GM13976 (cell line): Measurements from ENCODE around the gene TFAP2E.

ENCODE experiments used
- DNase-seq: peaks from one replicate; pipeline ENCODE4 v3.0.0; 2012; ENCODE audit warnings: low spot score
- in situ Hi-C: fragments of 300-500 bp; cut with MboI; formaldehyde crosslinking; loops from one replicate; pipeline ENCODE4 v1.12.0; 2022; ENCODE audit warnings: low sequenced_read_pairs, mixed read lengths, inconsistent platforms; ENCODE audit not compliant: unreplicated experiment
- TF ChIP-seq, protein P1 (sequence below): IDR thresholded peaks from 2 replicates; pipeline ENCODE4 v1.5.1; 2012; ENCODE audit warnings: borderline replicate concordance, mild to moderate bottlenecking; ENCODE audit not compliant: insufficient read depth; ENCODE audit errors: extremely low read depth, missing control alignments, control extremely low read depth

Gene TFAP2E

DNA sequence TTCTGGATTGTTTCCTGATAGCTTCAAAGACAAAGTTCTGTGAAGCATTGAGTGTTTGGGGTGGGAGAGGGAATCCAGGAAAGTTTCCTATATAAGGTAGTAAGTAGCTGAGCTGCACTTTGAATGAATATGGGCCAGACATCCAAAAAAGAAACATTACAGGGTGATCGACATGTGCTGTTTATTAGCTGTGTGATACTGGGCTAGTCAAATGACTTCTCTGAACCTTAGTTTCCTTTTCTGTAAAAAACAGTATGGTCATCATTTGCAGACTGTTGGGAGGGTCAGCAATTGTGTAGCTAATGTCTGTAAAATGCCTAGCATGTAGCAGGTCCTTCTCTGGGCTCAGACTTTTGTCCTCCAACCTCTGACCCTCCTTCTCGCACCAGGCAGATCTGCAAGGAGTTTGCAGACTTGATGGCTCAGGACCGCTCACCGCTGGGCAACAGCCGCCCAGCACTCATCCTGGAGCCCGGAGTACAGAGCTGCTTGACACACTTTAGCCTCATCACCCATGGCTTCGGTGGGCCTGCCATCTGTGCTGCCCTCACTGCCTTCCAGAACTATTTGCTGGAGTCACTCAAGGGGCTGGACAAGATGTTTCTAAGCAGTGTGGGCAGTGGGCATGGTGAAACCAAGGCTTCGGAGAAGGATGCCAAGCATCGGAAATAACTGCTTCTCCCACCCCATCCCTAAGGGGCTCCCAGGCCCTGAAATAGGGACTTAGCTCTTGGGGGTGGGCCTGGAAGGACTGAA is 21.1 kb downstream of the TFAP2E start:
- TF ChIP-seq, protein P1, sequence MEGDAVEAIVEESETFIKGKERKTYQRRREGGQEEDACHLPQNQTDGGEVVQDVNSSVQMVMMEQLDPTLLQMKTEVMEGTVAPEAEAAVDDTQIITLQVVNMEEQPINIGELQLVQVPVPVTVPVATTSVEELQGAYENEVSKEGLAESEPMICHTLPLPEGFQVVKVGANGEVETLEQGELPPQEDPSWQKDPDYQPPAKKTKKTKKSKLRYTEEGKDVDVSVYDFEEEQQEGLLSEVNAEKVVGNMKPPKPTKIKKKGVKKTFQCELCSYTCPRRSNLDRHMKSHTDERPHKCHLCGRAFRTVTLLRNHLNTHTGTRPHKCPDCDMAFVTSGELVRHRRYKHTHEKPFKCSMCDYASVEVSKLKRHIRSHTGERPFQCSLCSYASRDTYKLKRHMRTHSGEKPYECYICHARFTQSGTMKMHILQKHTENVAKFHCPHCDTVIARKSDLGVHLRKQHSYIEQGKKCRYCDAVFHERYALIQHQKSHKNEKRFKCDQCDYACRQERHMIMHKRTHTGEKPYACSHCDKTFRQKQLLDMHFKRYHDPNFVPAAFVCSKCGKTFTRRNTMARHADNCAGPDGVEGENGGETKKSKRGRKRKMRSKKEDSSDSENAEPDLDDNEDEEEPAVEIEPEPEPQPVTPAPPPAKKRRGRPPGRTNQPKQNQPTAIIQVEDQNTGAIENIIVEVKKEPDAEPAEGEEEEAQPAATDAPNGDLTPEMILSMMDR, result no peak
- no peak for DNase-seq
- in situ Hi-C loops, result no loop called here

DNA sequence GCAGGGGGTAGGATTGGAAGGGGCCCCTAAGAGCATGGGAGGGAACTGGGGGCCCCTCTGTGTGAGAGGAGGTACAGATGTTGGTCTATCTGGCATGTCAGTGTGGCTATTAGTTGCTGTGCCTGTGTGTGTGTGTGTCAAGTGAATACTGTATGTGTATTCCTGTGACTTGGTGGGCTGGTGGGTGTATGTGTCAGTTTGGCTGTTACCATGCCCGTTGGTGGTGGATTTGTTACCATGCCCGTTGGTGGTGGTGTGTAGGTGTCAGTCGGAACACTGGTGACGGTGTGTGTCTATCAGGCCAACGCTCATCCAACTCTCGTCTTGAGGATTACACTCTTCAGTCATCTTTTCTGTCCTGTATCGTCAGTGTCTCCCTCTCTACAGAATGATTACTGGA is 22.6 kb downstream of the TFAP2E start:
- no peak for DNase-seq
- in situ Hi-C loops, result no loop called here
- TF ChIP-seq, protein P1, result no peak

DNA sequence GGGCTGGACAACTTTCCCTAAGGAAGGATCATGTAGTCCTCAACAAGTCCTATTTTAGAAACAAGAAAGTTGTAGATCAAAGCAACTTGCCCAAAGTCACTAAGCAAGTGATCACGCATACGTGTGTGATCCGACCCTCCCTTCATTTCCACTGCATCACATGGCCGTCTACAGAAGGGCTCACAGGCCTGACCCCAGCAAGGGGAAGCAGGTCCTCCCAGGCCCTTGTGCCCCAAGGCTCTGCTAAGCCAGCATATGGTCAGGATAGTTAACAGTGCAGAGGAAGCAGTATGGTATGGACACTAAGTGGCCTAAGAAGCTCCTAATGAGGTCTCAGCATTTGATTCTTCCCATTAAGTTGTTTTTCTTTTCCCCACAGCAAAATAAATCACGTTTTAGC is 24.8 kb downstream of the TFAP2E start:
- DNase-seq, result no peak
- in situ Hi-C loops, result no loop called here
- TF ChIP-seq, protein P1, result no peak

DNA sequence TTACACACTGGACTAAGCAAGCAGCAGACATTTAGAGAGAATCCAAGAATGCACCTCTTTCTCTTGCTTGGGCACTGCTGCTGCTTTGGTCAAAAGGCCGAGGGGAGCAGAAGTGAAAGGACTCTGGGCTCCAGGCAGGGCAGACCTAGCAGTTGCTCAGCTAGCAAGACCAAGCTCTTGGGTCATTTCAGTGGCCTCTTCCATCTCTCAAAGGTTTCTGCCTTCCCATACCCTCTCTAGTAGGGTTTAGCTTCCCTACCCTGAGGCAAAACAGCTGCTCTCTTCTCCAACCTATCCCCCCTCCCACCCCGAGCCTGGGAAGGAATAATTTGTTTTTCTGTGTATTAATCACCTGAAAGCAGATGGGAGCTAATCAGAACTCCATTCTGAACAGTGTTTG is 25.8 kb downstream of the TFAP2E start:
- in situ Hi-C loops, result no loop called here
- no peak for DNase-seq
- TF ChIP-seq, protein P1, result no peak

DNA sequence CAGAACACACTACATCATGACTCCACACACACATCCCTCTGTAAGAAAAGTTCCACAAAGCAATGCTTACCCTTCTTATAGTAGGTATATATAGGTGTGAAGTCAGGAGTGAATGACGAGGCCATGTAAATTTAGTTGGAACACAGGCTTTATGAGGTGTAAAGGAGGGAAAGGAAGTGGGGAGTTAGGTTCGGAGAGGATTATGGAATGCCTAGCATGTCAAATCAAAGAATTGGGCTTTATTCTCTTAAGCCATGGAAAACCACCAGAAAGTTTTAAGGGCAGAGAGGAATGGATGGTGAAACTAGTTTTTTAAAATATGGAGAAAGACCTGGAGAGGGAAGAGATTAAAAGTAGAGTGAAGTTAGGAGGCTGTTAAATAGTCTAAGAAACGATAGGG is 26.3 kb downstream of the TFAP2E start:
- DNase-seq, result no peak
- TF ChIP-seq, protein P1, result no peak
- in situ Hi-C loops, result no loop called here

DNA sequence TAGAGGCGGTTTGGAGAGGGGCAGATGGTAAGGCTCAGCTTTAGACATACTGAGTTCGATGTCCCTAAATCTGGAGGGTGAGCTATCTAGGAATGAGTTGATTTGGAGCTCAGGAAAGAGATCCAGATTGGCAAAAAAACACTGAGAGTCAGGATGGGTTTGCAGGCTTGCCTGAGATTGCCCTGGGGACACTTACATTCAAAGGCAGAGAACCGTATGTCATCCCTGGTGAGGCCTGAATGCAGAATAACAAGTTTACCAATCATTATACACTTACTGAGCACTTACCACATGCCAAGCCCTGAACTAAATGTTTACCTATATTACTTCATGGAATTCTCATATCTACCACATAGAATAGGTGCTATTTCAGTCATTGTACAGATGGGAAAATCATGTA is 27.5 kb downstream of the TFAP2E start:
- TF ChIP-seq, protein P1, result no peak
- in situ Hi-C loops, result no loop called here

More for the DNA sequence above, 27.5 kb downstream of the TFAP2E start:
- no peak for DNase-seq
